H9 (cell line): ENCODE data around the gene SLF1. TPM values are rescaled to one million over a fixed set of nuclear protein-coding genes. Genes with fewer than 3 reads are reported as not detected.

ENCODE experiments used
- DNase-seq: peaks from one replicate; pipeline ENCODE4 v3.0.0-alpha.2; 2017
- H2AFZ ChIP-seq: one replicate; pipeline ENCODE4 v1.6.1; 2013; ENCODE audit warnings: mild to moderate bottlenecking, low read length, control low read depth, moderate library complexity
- H2AK5ac ChIP-seq: 2 replicates; pipeline ENCODE4 v1.6.1; 2013; ENCODE audit warnings: low read length, control low read depth, mixed read lengths; ENCODE audit not compliant: insufficient read length
- H2BK120ac ChIP-seq: one replicate; pipeline ENCODE4 v1.6.1; 2013; ENCODE audit warnings: low read depth, mild to moderate bottlenecking, low read length, control low read depth, inconsistent platforms; ENCODE audit not compliant: poor library complexity, severe bottlenecking
- H2BK12ac ChIP-seq: 2 replicates; pipeline ENCODE4 v1.6.1; 2013; ENCODE audit warnings: low read length, control low read depth, mixed read lengths, low read depth; ENCODE audit not compliant: insufficient read length
- H2BK15ac ChIP-seq: 2 replicates; pipeline ENCODE4 v1.6.1; 2013; ENCODE audit warnings: low read depth, low read length, control low read depth
- H2BK20ac ChIP-seq: one replicate; pipeline ENCODE4 v1.6.1; 2013; ENCODE audit warnings: low read depth, mild to moderate bottlenecking, low read length, control low read depth, inconsistent platforms; ENCODE audit not compliant: poor library complexity, severe bottlenecking
- H2BK5ac ChIP-seq: 2 replicates; pipeline ENCODE4 v1.6.1; 2013; ENCODE audit warnings: low read length, control low read depth, mixed read lengths; ENCODE audit not compliant: insufficient read length
- H3K14ac ChIP-seq: 2 replicates; pipeline ENCODE4 v1.6.1; 2013; ENCODE audit warnings: low read length, control low read depth; ENCODE audit not compliant: insufficient read depth
- H3K18ac ChIP-seq: 2 replicates; pipeline ENCODE4 v1.6.1; 2013; ENCODE audit warnings: low read depth, mild to moderate bottlenecking, mixed read lengths, low read length, control low read depth; ENCODE audit not compliant: insufficient read length
- H3K23ac ChIP-seq: 2 replicates; pipeline ENCODE4 v1.6.1; 2013; ENCODE audit warnings: low read length, control low read depth, mixed read lengths, low read depth; ENCODE audit not compliant: insufficient read length
- H3K23me2 ChIP-seq: 2 replicates; pipeline ENCODE4 v1.6.1; 2013; ENCODE audit warnings: low read depth, mild to moderate bottlenecking, mixed read lengths, low read length, control low read depth; ENCODE audit not compliant: insufficient read length, poor library complexity, severe bottlenecking
- H3K27ac ChIP-seq: 2 replicates; pipeline ENCODE4 v1.5.1; 2013; ENCODE audit warnings: low read length, control low read depth, mixed read lengths, low read depth; ENCODE audit not compliant: insufficient read length
- H3K27me3 ChIP-seq: 2 replicates; pipeline ENCODE4 v1.6.1; 2013; ENCODE audit warnings: low read length, control low read depth, inconsistent platforms; ENCODE audit not compliant: insufficient read depth
- H3K4ac ChIP-seq: 2 replicates; pipeline ENCODE4 v1.6.1; 2013; ENCODE audit warnings: low read depth, mild to moderate bottlenecking, control low read depth, inconsistent platforms, low read length, moderate library complexity
- H3K4me1 ChIP-seq: 2 replicates; pipeline ENCODE4 v1.6.1; 2013; ENCODE audit warnings: low read length, control low read depth, inconsistent platforms; ENCODE audit not compliant: insufficient read depth
- H3K4me2 ChIP-seq: 2 replicates; pipeline ENCODE4 v1.6.1; 2013; ENCODE audit warnings: low read length, control low read depth, mixed read lengths; ENCODE audit not compliant: insufficient read length, insufficient read depth
- H3K56ac ChIP-seq: 2 replicates; pipeline ENCODE4 v1.6.1; 2013; ENCODE audit warnings: low read depth, mild to moderate bottlenecking, mixed read lengths, low read length, control low read depth; ENCODE audit not compliant: insufficient read length
- H3K79me1 ChIP-seq: 2 replicates; pipeline ENCODE4 v1.6.1; 2013; ENCODE audit warnings: low read depth, mild to moderate bottlenecking, moderate library complexity, low read length, control low read depth, inconsistent platforms; ENCODE audit not compliant: insufficient read depth, poor library complexity, severe bottlenecking
- H3K79me2 ChIP-seq: 2 replicates; pipeline ENCODE4 v1.6.1; 2013; ENCODE audit warnings: low read length, control low read depth, inconsistent platforms; ENCODE audit not compliant: insufficient read depth
- H3K9ac ChIP-seq: 2 replicates; pipeline ENCODE4 v1.6.1; 2013; ENCODE audit warnings: low read length, control low read depth, mixed read lengths; ENCODE audit not compliant: insufficient read length; ENCODE audit errors: extremely low read depth
- H3K9me3 ChIP-seq: one replicate; pipeline ENCODE4 v1.6.1; 2013; ENCODE audit warnings: low read depth, low read length, inconsistent platforms; ENCODE audit not compliant: control insufficient read depth
- H3T11ph ChIP-seq: one replicate; pipeline ENCODE4 v1.6.1; 2013; ENCODE audit warnings: mild to moderate bottlenecking, low read length, control low read depth, inconsistent platforms
- H4K20me1 ChIP-seq: one replicate; pipeline ENCODE4 v1.6.1; 2013; ENCODE audit not compliant: control insufficient read depth, insufficient read length, insufficient read depth
- H4K5ac ChIP-seq: 2 replicates; pipeline ENCODE4 v1.6.1; 2013; ENCODE audit warnings: low read depth, mild to moderate bottlenecking, mixed read lengths, low read length, control low read depth; ENCODE audit not compliant: insufficient read length
- H4K8ac ChIP-seq: replicated peaks from 2 replicates; pipeline ENCODE4 v1.6.1; 2013; ENCODE audit warnings: low read length, control low read depth, mixed read lengths, low read depth; ENCODE audit not compliant: insufficient read length
- H4K91ac ChIP-seq: 2 replicates; pipeline ENCODE4 v1.6.1; 2013; ENCODE audit warnings: low read depth, mild to moderate bottlenecking, moderate library complexity, mixed read lengths, low read length, control low read depth; ENCODE audit not compliant: insufficient read length
- H3K27ac Mint-ChIP-seq, 3 experiments: 2 replicates in 2 of 3; 3 replicates in 1 of 3; pipeline ENCODE4 v1.8.0; 2020 to 2021; ENCODE audit warnings: mixed read lengths in 3 of 3, mild to moderate bottlenecking in 1 of 3, moderate library complexity in 1 of 3
- H3K27me3 Mint-ChIP-seq: 2 replicates; pipeline ENCODE4 v1.8.0; 2021; ENCODE audit warnings: low read depth, mild to moderate bottlenecking, moderate library complexity, mixed read lengths
- H3K36me3 Mint-ChIP-seq, 3 experiments: 2 replicates in 2 of 3; 3 replicates in 1 of 3; pipeline ENCODE4 v1.8.0; 2020 to 2021; ENCODE audit warnings: low read depth in 3 of 3, mixed read lengths in 3 of 3; ENCODE audit not compliant: insufficient read depth in 1 of 3
- H3K4me1 Mint-ChIP-seq, 2 experiments: 2 replicates each; pipeline ENCODE4 v1.8.0; 2020; ENCODE audit warnings: mixed read lengths in 2 of 2
- H3K4me3 Mint-ChIP-seq, 2 experiments: 2 replicates in 1 of 2; 3 replicates in 1 of 2; pipeline ENCODE4 v1.8.0; 2020 to 2021; ENCODE audit warnings: mild to moderate bottlenecking in 2 of 2, mixed read lengths in 2 of 2, moderate library complexity in 1 of 2
- H3K9me3 Mint-ChIP-seq, 2 experiments: 2 replicates in 1 of 2; 3 replicates in 1 of 2; pipeline ENCODE4 v1.8.0; 2020; ENCODE audit warnings: mild to moderate bottlenecking in 2 of 2, mixed read lengths in 2 of 2, moderate library complexity in 1 of 2
- WGBS: extraction: QIAGEN DNeasy Blood & Tissue Kit; methylation state at CpG from one replicate; pipeline ENCODE4 v1.1.7; 2013; ENCODE audit warnings: missing lambda C conversion rate, low lambda C conversion rate, mixed read lengths; ENCODE audit not compliant: insufficient read length; ENCODE audit errors: extremely low coverage; 5-methylcytosine and 5-hydroxymethylcytosine counted together
- total RNA-seq: library from RNA; stranded (reverse); gene quantifications from 2 replicates; pipeline ENCODE4 v1.2.1, GENCODE V29; 2021
- TF ChIP-seq, protein P1 (sequence below): fragments of 200-600 bp; sonication (generic); conservative IDR thresholded peaks from 3 replicates; pipeline ENCODE4 v1.8.0; 2021; ENCODE audit warnings: antibody characterized with exemption, mild to moderate bottlenecking

SLF1 gene
- total RNA-seq, 1 experiment from 2014 or later: 12.5 TPM

DNA sequence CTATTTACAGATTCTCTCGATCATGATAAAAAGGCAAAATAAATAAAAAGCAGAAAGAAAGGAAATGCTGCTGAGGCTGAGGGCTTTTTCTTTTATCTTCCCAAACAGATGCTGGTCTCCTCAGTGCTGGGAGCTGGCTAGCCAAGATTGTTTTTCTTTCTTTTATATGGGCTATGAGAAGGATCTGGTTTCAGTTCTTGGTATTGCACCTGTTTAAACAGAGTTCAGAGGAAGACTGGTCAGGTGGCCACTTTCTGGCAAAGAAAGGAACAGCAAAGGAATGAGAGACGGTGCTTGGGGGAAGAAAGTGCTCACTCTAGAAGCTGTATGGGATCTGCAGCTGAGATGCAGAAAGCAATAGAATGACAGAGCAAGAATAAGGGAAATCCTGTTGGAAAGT lies 88.9 kb downstream of the SLF1 start:
- no peaks in the 10 kb centered on the region for H3K79me2 ChIP-seq
- no peaks in the 10 kb centered on the region for H3K23me2 ChIP-seq
- H3K4me1 Mint-ChIP-seq: peaks cover 5 to 21% of the 10 kb centered on the region in 2 experiments; a peak in 3 of 4 replicates
- no peaks in the 10 kb centered on the region for H3K9me3 ChIP-seq
- H3K27ac Mint-ChIP-seq: peak overlapping the region in 2 of 3 experiments; percentile 16 to 18; a peak in 3 of 7 replicates
- H3K4me3 Mint-ChIP-seq: no peak overlapping the region
- H3K4ac ChIP-seq: no peak overlapping the region
- no peaks in the 10 kb centered on the region for H3K27me3 ChIP-seq
- H2AFZ ChIP-seq: no peak overlapping the region
- H3K27ac ChIP-seq: no peak overlapping the region
- TF ChIP-seq, protein P1, sequence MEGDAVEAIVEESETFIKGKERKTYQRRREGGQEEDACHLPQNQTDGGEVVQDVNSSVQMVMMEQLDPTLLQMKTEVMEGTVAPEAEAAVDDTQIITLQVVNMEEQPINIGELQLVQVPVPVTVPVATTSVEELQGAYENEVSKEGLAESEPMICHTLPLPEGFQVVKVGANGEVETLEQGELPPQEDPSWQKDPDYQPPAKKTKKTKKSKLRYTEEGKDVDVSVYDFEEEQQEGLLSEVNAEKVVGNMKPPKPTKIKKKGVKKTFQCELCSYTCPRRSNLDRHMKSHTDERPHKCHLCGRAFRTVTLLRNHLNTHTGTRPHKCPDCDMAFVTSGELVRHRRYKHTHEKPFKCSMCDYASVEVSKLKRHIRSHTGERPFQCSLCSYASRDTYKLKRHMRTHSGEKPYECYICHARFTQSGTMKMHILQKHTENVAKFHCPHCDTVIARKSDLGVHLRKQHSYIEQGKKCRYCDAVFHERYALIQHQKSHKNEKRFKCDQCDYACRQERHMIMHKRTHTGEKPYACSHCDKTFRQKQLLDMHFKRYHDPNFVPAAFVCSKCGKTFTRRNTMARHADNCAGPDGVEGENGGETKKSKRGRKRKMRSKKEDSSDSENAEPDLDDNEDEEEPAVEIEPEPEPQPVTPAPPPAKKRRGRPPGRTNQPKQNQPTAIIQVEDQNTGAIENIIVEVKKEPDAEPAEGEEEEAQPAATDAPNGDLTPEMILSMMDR: no peak
- H2BK5ac ChIP-seq: no peak overlapping the region
- no peaks in the 10 kb centered on the region; a peak in 1 of 5 replicates for H3K9me3 Mint-ChIP-seq
- no peak overlapping the region for H3K23ac ChIP-seq
- no peak overlapping the region for H2BK20ac ChIP-seq
- H3K27me3 Mint-ChIP-seq: no peaks in the 10 kb centered on the region
- H2BK120ac ChIP-seq: no peak overlapping the region
- no peak overlapping the region for H2BK15ac ChIP-seq
- H3K18ac ChIP-seq: no peak overlapping the region
- H3K4me1 ChIP-seq: no peaks in the 10 kb centered on the region
- H3K56ac ChIP-seq: no peak overlapping the region
- no peak overlapping the region for H2BK12ac ChIP-seq
- H4K5ac ChIP-seq: no peak overlapping the region
- H2AK5ac ChIP-seq: no peak overlapping the region
- no peak overlapping the region for H3T11ph ChIP-seq
- no peaks in the 10 kb centered on the region for H4K20me1 ChIP-seq
- no peak overlapping the region for H4K8ac ChIP-seq
- WGBS: no CpG with 5 or more reads among the region's 2 CpGs
- no peaks in the 10 kb centered on the region for H3K79me1 ChIP-seq
- no peak overlapping the region for H3K4me2 ChIP-seq
- H4K91ac ChIP-seq: no peak overlapping the region
- no peak overlapping the region for H3K14ac ChIP-seq
- DNase-seq: no peak
- H3K36me3 Mint-ChIP-seq: peaks cover 10 to 23% (median 22%) of the 10 kb centered on the region in 3 experiments; a peak in 6 of 7 replicates
- H3K9ac ChIP-seq: no peak overlapping the region
